HG02943 (cell line): ENCODE results near the gene NFASC.

Source experiments
- ATAC-seq: cut with Tn5 transposase; IDR thresholded peaks from one replicate; pipeline ENCODE4 v1.9.1; 2021; ENCODE audit warnings: mild to moderate bottlenecking, low read depth, moderate library complexity; ENCODE audit not compliant: unreplicated experiment

Gene NFASC

DNA sequence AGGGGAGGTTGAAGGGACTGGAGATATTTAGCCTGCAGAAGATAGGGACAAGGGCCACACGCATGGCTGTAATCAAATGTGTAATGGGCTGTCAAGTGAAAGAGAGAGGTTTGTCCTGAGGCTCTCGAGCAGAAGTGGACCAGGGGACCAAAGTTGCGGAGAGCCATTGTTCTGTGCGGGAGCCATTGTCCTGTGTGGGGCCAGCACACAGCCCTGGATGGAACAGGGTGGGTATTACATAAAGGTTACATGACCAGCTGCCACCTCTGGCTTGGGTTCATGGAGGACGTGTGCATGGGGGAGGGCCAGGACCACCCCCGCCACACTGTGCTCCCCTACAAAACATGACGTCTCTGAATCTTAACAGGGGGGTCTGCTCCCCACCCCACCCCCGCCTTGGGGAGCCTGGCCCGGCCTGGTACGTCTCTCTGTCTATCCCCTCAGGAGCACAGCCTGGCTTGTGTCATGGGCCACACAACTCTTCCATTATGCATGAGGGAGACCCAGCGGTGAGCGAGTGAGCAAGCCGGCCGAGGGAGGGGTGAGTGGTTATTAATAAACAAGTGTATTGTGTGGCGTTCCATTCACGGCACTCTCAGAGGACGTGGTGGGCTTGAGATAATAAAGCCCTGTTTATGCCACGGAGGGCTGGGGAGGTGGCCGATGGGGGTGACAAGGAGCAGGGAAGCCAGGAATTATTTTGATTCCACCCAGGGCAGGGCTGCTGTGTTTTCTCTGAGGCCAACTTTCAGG lies at the start of gene NFASC:
TSS of gene NFASC (plus strand) at position 703 of the 753 bp plus-strand sequence. CDS start 73,454 bp downstream, outside the sequence.
- no peak for ATAC-seq

DNA sequence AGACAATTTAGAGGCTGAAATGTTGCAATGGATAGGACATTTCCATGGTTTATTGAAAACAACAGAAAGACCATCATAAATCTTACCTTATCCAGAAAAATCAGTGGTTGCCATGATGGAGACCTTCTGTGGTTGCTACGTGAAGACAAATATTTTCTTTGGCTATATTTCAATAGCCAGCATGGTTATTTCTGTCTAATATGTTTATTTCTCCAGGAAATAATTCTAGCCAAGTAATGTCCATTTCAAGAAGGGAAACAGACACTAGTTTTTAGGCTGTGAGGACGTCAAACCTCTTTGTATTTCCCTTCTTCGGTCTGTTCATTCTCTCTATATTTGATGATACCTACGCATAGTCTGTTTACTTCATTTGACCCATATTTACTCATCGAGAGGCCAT lies 49.2 kb upstream of the NFASC start:
- ATAC-seq, result no peak

DNA sequence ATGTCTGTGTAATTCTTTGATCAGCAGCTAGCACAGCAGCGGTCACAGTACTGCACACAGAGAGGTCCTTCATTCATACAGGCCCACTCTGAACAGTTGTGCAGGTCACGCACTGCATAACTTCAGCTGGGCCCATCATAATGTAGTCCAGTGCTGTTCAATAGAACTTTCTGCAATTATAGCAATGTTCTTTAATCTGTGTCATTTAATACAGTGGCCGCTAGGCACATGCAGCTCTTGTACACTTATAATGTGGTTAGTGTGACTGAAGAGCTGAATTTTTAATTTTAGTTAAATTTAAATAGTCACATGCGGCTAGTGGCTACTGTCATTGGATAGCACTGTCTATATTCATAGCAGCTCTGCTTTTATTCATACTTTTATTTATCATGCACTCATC lies 48.7 kb upstream of the NFASC start:
- ATAC-seq, result no peak

DNA sequence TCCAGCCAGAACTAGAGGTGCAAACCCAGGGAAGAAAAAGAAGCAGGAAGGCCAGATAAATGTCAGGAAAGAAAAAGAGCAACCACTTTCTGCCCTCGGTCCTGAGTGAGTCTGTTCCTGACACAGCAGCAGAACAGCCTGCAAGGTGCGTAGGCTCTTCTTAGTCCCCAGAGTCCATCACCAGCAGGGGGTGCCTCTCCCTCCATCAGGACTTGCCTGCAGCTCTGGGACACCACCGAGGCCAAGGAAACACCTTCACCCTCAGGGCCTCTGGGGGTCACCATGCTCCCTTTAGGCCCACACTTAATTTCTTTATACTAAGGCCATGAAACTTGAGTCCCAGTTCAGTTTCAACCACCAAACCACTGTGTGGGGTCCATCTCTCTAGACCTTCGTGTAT lies 43.7 kb upstream of the NFASC start:
- no peak for ATAC-seq

DNA sequence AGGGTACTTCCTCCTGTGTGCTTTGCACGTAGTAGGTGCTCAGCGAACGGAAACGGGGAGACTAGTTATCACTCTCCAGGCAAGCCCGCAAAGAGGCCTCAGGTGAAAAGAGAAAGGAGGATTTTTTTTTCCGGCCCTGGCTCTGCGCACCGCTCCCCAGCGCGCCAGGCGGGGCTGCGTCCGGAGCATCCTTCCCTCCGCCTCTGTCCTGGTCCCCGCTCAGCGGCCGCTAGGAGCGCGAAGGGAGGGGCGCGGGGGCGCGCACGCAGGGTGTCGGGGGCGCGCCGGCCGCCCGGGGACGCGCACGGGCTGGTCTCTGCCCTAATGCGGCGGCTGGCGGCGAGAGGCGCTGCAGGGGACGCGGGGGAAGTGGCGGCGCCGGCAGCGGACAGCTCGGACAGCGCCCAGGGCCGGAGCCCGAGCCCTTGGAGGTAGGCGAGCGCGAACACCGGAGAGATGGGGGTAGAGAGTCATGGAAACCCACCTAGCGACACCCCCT lies 42.3 kb upstream of the NFASC start:
- ATAC-seq, result no peak

DNA sequence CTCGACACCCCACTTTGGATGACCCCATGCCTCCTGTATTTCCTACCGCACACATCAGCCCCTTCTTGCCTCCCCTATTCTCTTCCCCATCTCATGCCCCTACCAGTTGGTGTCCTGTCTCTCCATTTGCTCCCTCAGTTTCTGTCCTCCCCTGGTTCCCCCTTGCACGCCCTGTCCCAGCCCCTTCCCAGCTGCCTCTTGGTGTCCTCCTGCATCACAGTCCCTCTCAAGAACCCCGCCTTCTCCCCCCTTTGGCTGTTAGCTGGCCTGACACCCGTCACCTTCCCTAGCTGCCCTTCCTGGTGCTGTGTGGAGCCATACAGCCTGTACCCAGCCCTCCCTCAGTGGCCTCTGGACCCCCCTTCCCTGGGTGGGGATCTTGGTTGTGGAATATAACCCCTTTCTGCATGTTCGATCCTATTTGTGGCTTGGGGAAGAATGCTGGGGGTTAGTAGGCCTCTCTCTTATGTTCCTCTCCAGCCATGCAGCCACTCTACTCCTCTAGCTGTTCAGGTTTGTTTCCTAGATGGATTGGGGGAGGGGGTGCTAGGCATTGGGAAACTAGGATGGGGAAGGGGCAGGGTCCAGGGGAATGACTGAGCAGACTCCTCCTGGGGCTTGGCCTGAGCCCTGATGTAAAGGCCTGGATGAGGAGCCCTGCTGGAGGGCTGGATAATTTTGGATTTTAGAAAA lies 41.4 kb upstream of the NFASC start:
- no peak for ATAC-seq

DNA sequence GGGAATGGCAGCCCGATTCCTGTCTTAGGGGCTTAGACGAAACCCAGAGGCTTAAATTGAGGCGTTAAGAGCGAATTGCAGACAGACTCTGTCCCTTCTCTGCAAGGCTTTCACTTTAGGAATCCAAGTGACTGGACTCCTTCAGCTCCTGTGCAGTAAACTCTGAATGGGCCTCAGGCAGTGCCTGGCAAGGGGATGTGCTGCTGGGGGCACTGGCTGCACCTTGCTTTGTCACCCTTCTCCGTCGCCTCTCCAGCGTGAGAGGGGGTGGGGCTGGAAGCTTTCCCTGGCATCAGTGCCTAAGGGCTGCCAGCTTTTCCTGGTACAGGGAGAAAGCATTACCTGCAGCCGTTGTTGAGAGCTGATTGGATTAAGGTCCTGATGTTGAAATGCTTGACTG lies 39.9 kb upstream of the NFASC start:
- ATAC-seq, result no peak

DNA sequence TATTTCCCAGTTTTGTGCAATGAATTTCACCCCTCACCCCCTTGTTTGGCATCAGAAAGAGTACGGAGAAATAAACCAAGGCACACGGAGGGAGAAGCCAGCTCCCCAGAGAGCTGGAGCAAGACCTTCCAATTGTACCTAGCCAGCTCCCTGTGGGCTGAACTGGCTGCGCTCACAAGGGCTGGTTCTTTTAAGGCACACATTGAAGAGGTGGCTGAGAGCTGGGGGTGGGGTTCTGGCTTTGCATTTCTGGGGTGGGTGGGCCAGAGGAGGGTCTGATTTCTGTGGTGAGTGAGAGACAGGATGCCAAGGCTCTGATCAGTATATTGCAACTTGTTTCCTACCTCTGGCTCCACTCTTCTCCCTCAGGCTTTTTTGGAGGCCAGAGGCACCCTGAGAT lies 39.5 kb upstream of the NFASC start:
- no peak for ATAC-seq

DNA sequence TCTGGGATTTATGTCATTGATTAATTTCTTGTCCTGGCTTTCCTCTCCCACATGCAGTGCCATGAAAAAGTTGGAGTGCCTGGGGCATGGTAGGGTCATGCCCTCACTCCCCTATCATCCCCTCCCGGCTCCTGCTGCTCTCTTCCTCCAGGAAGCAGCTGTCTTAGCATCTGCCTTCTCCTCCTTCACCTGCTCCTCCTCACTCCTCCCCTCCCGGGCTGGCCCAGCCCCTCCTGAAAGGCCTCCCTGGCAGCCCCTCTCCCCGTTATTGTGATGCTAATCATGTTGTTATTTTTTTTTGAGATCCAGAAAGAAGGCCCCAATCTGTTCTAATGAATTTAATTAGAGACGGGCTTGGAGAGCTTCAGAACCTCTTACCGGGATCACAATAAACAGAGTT lies 36.3 kb upstream of the NFASC start:
- ATAC-seq, result no peak

DNA sequence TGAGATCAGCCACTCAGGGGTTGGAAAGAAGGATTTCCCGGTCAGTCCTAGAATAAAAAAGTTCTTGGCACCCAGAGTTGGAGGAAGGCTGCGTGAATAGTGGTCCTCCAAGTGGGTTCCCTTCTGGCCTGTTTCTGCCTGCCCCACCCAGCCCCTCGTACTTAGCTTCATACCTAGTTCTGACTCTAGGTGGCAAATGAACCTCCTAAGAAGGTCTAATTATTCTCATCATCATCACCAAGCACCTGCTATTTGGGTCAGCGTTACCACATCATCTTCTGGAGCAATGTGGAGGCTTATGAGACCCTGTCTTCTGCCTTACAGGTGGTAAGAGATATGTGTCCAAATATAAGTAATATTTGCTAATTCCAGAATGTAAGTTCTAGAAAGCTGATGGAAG lies 35.9 kb upstream of the NFASC start:
- ATAC-seq, result no peak

DNA sequence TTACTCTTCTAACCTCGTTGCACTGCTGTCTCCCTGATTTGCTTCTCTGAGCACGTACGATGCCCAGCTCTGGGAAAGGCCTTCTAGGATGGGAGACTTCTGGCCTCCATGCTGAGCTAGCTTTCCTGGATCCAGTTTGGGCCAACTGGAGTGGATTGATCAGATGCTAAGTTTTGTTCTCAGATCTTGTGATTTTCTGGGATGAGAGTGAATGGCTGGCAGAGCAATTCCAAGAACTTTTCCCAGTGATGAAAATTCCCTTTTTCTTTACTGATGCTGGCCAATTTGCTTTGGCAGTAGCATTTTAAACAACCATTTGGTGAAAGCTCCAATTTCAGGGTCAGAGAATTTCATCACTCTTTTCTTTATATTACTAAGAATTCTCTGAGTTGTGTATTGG lies 34.9 kb upstream of the NFASC start:
- no peak for ATAC-seq

DNA sequence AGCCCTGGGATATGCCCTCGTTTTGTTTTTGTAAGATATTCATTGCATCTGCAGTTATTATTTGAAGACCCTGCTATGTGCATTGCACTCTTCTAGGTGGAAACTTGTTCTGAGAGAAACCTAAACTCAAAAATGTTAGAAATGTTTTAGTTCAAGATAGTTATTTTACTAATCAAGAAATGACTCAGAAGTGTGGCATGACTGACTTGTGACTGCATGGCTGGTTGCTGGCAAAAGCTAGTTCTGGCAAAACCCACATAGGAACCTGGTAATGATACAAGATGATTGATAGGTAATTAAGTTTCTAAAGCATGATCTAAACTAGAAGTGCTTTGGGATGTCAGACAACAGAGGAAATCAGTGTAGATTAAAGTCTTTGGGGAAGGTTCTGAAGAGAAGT lies 33.8 kb upstream of the NFASC start:
- ATAC-seq, result no peak

DNA sequence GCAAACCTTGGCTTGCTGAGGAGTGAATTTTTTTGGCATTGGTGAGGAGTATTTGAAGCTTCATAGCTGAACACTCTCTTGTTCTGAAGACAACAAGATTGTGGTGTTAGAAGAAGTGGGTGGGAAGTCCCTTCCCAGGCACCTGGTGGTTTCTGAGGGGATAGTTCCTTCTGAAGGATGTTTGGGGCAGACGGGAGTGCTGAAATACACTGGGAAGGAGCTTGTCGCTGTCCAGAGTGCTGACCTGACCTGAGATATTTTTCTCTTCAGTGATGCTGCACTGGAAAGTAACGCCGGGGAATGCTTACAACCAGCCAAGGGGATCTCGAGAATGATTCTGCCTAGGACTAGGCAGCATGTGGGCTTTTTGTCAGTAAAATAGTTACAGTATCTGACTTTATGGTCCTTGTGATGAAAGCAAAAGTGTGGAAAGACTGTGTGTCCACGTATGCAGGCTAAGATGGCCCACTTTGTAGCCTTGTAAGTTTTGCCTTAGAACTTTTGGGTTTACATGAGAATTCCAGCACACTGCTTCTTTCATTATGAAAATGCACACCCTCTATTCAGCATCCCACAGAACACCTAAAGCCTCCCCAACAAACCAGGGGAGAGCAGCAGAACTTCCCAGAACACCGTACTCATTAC lies 33.1 kb upstream of the NFASC start:
- ATAC-seq, result no peak

DNA sequence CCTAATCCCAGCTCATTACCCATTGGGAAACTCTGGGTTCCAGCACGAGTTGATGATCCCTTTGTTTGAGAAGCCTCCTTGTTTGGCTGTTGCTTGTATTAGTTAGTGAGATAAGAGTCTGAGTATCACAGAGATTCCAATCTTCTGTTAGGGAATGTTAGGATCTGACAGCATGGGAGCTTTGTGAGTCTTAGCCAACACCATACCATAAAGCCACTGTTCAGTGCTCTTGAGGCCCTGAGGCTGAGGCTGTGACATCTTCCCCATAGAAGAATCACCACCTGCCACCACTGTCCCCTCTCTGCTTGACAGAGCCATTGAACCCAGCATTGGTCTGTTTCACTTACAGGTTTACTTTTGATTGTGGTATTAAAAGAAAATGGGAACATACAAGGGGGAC lies 29.3 kb upstream of the NFASC start:
- no peak for ATAC-seq

DNA sequence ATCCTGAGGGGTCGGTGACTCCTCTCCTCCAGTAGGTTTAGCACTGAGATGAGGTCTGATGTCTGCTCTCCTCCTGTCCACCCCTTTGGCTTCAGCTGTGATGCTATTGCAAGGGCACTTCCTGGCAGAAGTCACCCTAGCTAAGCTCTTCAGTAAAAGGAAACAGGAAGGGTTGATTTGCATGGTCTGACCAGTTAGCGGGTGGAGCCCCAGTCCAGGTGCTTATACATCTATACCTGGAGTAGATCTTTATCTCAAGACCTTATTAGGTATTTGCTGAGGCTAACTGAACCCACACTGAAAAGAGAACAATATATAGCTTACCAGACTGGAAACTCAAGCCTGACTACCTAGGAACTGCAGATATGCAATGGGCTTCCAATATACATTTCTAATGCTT lies 28.9 kb upstream of the NFASC start:
- no peak for ATAC-seq

DNA sequence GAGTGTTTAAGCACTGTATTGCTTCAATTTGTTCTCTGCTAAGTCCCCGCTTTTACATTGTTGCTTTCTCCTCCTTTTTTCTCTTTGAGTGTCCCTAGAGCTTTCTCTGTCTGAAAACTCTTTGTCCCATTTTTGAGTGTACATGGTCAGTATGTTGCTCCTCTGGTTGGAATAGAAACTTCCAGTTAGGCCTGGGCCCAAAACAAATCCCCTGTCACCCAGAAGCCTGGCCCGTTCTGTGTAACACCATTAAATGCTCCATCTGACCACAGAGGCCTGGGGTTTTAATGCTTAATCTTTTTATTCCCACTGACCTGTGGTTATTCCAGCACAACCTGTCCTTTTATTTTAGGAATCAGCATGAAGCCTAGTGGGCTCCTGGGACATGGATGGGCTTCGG lies 28.3 kb upstream of the NFASC start:
- ATAC-seq, result no peak

DNA sequence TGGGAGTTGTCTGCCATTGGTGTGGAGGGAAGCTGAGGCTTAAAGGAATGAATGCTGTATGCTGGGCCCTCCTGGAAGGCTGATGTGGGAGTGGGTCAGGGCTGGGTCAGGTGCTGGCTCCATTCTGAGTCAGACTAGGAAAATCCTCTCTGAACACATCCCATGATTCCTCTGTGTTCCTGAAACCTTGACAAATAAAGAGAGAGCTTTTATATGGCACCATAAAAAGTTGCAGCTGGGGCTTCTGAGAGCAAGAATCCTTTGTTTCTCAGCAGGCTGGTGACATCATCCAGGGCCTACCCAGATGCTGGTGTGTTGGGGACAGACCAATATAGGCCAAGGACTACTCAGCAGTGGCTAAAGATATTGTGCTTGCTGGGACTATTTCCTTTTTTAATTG lies 27.8 kb upstream of the NFASC start:
- no peak for ATAC-seq

DNA sequence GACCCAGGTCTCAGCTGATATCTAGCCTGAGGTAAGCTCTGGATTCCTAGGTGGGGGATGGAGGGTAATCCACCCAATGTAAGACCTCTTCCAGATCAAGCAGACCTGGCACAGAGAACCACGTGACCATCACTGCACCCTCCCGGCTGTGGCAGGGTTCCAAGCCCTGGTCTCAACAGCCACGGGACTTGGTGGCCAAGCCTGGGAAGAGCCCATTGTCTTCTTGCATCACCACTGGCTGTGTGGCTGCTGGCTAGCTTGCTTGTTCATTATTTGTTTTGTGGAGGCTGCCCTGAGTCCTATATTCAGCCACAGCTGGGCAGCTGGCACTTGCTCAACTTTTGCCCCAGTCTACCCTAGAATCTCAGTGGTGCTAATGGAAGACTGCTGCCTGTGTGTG lies 24.1 kb upstream of the NFASC start:
- no peak for ATAC-seq

DNA sequence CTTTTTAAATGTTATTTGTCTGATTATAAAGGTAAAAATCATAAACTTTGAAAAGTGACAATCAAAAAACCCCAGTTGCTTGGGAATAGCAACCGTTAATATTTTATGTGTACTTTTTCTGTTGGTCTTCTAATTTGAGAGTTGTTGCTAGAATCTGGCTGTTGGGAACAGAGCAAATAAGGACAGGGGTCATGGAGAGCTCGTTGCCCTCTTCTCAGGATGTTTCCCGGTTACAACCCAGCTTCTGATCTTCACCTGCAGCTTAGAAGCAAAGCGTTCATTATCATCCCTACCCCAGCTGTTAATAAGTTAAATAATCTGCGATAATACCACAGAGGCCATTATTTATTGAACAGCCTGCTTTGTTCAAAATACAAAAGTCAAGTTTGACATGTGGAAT lies 22.1 kb upstream of the NFASC start:
- no peak for ATAC-seq

DNA sequence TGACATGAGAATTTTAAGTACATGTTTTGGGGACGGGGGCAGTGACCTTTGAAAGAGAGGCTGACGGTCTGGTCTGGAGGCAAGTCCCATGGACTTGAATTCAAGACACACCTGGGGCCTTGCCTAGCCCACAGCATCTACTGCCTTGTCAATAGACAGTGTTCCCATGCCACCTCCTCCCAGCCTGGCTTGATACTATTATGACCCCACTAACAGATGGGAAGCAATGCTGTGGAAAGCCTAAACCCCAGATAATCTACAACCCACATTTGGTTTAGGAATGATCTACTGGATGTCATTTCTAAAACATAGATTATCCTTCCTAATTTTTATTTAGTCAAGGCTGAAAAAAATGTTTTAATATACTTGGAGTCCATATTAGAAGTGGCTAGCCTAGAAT lies 17.8 kb upstream of the NFASC start:
- ATAC-seq, result no peak

DNA sequence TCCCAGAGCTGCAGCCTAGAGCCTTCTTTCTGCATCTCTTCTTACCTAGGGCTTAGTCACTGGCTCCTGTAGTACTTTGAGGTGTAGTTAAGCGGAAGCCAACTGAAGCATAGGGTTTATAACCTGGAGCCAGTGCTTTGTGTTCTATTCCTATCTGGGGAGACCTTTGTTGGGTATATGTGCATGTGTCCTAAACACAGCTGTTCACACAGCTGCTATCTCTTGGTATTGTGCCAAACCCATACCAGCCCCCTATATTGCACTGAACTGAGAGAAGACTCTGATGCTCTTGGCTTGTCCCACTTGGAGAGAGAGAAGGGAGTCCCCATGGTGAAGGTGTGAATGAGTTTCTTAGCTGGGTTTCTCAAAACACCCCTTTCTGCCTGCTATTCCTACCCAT lies 17.2 kb upstream of the NFASC start:
- no peak for ATAC-seq

DNA sequence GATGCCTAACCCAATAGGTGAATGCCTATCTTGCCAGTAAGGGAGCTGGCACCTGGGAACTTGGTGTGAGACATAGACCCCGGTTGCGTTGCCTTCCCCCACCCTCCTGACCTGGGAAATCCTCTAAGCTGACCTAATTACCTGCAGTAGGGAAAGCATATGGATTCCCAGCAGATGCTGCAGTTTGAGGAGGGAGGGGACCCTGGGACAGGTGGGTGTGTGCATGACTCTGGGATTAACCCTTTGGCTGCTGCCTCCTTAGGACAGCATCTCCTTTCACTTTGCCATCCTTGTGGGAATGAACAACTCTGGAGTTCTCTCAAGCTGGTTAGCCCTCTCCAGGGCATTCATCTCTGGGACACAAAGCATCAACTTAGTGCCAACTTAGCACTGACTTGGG lies 16.4 kb upstream of the NFASC start:
- no peak for ATAC-seq
